Thymus (tissue), 11 donors: Measurements from ENCODE around the gene DRD3. TPM values are rescaled to one million over a fixed set of nuclear protein-coding genes. Genes with fewer than 3 reads are reported as not detected.

Experiments
- DNase-seq, 9 donors: peaks; one replicate each; pipeline ENCODE4 v3.0.0-alpha.2; 2013; ENCODE audit warnings: low spot score in 9 of 9, low read depth in 6 of 9, missing footprints in 1 of 9
- H3K27ac ChIP-seq, 2 donors: one replicate each; pipeline ENCODE4 v1.5.1; 2013; ENCODE audit warnings: control low read depth in 1 of 2, low read depth in 1 of 2, low read length in 1 of 2, mild to moderate bottlenecking in 1 of 2, moderate library complexity in 1 of 2
- H3K27me3 ChIP-seq, 2 donors: one replicate each; pipeline ENCODE4 v1.5.1; 2013; ENCODE audit warnings: low read length in 1 of 2; ENCODE audit not compliant: control insufficient read depth in 2 of 2, insufficient read depth in 1 of 2
- H3K36me3 ChIP-seq, 2 donors: one replicate each; pipeline ENCODE4 v1.5.1; 2013; ENCODE audit warnings: low read length in 1 of 2, mild to moderate bottlenecking in 1 of 2, moderate library complexity in 1 of 2; ENCODE audit not compliant: control insufficient read depth in 2 of 2, insufficient read depth in 2 of 2
- H3K4me1 ChIP-seq, 2 donors: one replicate each; pipeline ENCODE4 v1.5.1; 2013; ENCODE audit warnings: low read length in 2 of 2; ENCODE audit not compliant: control insufficient read depth in 2 of 2, insufficient read depth in 2 of 2
- H3K4me3 ChIP-seq, 2 donors: one replicate each; pipeline ENCODE4 v1.5.1; 2013; ENCODE audit warnings: low read length in 2 of 2, control low read depth in 1 of 2, mild to moderate bottlenecking in 1 of 2
- H3K9me3 ChIP-seq, 2 donors: one replicate each; pipeline ENCODE4 v1.5.1; 2013; ENCODE audit warnings: low read length in 1 of 2, mild to moderate bottlenecking in 1 of 2; ENCODE audit not compliant: control insufficient read depth in 2 of 2, insufficient read depth in 1 of 2
- WGBS: extraction: QIAGEN DNeasy Blood & Tissue Kit; methylation state at CpG from one replicate; pipeline ENCODE4 v1.1.7; 2013; 5-methylcytosine and 5-hydroxymethylcytosine counted together
- polyA plus RNA-seq: library from polyadenylated mRNA; stranded (reverse); fragments of 200-250 nt; gene quantifications from one replicate; pipeline ENCODE4 v1.2.3, GENCODE V29; 2013
- total RNA-seq: library from RNA; stranded (reverse); fragments of 120-200 nt; gene quantifications from one replicate; pipeline ENCODE4 v1.2.4, GENCODE V29; 2013
- donor health status: healthy.

Gene DRD3
- total and polyA plus RNA-seq, 2 donors: 0.05 TPM; not detected in 1

- Histone ChIP-seq H3K9me3 (no peaks in the 10 kb centered on the region), H3K4me3 (no peak overlapping the region), H3K27ac (no peak overlapping the region), H3K36me3 (no peaks in the 10 kb centered on the region), H3K4me1 (no peaks in the 10 kb centered on the region), H3K27me3 (no peaks in the 10 kb centered on the region)
- no peak for DNase-seq
- 86% methylated on average over 1 of the region's 1 CpG for WGBS
Observed at GRCh38 chr3:114119776-114120175, 59.1 kb downstream of the DRD3 start.

GRCh38 chr3:114115143-114115542 lies 63.7 kb downstream of the DRD3 start:
- H3K4me1 ChIP-seq: no peaks in the 10 kb centered on the region
- no peaks in the 10 kb centered on the region for H3K9me3 ChIP-seq
- DNase-seq: no peak
- no peaks in the 10 kb centered on the region for H3K36me3 ChIP-seq
- H3K4me3 ChIP-seq: no peak overlapping the region
- H3K27me3 ChIP-seq: no peaks in the 10 kb centered on the region
- H3K27ac ChIP-seq: no peak overlapping the region
- 98% methylated on average over 7 of the region's 7 CpGs for WGBS

- Histone ChIP-seq H3K27me3 (no peaks in the 10 kb centered on the region), H3K9me3 (no peaks in the 10 kb centered on the region), H3K4me3 (no peak overlapping the region), H3K4me1 (no peaks in the 10 kb centered on the region), H3K36me3 (no peaks in the 10 kb centered on the region), H3K27ac (no peak overlapping the region)
- WGBS: 95% methylated on average over 3 of the region's 3 CpGs
- no peak for DNase-seq
Observed at GRCh38 chr3:114114719-114115118, 64.1 kb downstream of the DRD3 start.

- H3K4me1 ChIP-seq: no peaks in the 10 kb centered on the region
- no peaks in the 10 kb centered on the region for H3K27me3 ChIP-seq
- no peak for DNase-seq
- H3K4me3 ChIP-seq: no peak overlapping the region
- H3K9me3 ChIP-seq: no peaks in the 10 kb centered on the region
- H3K27ac ChIP-seq: no peak overlapping the region
- H3K36me3 ChIP-seq: no peaks in the 10 kb centered on the region
- WGBS: 96% methylated on average over 6 of the region's 6 CpGs
Observed at GRCh38 chr3:114112696-114113095, 66.2 kb downstream of the DRD3 start.

- H3K27me3 ChIP-seq: no peaks in the 10 kb centered on the region
- 88% methylated on average over 3 of the region's 3 CpGs for WGBS
- no peaks in the 10 kb centered on the region for H3K4me1 ChIP-seq
- H3K4me3 ChIP-seq: no peak overlapping the region
- no peak for DNase-seq
- H3K27ac ChIP-seq: no peak overlapping the region
- no peaks in the 10 kb centered on the region for H3K36me3 ChIP-seq
- no peaks in the 10 kb centered on the region for H3K9me3 ChIP-seq
Observed at GRCh38 chr3:114111060-114111770, 67.6 kb downstream of the DRD3 start.

- no peaks in the 10 kb centered on the region for H3K9me3 ChIP-seq
- no peak overlapping the region for H3K4me3 ChIP-seq
- 97% methylated on average over 5 of the region's 5 CpGs for WGBS
- H3K27me3 ChIP-seq: no peaks in the 10 kb centered on the region
- DNase-seq: no peak
- no peak overlapping the region for H3K27ac ChIP-seq
- no peaks in the 10 kb centered on the region for H3K4me1 ChIP-seq
- H3K36me3 ChIP-seq: no peaks in the 10 kb centered on the region
Observed at GRCh38 chr3:114110439-114110838, 68.4 kb downstream of the DRD3 start.

- no peak overlapping the region for H3K27ac ChIP-seq
- DNase-seq: no peak
- no peaks in the 10 kb centered on the region for H3K27me3 ChIP-seq
- no peak overlapping the region for H3K4me3 ChIP-seq
- H3K9me3 ChIP-seq: no peaks in the 10 kb centered on the region
- no peaks in the 10 kb centered on the region for H3K4me1 ChIP-seq
- H3K36me3 ChIP-seq: no peaks in the 10 kb centered on the region
- 98% methylated on average over 8 of the region's 8 CpGs for WGBS
Observed at GRCh38 chr3:114108137-114108536, 70.7 kb downstream of the DRD3 start.

GRCh38 chr3:114104414-114104813 lies 74.4 kb downstream of the DRD3 start:
- H3K4me3 ChIP-seq: no peak overlapping the region
- over 99% methylated on average over 3 of the region's 3 CpGs for WGBS
- DNase-seq: no peak
- H3K4me1 ChIP-seq: no peaks in the 10 kb centered on the region
- no peaks in the 10 kb centered on the region for H3K36me3 ChIP-seq
- H3K27me3 ChIP-seq: no peaks in the 10 kb centered on the region
- H3K9me3 ChIP-seq: no peaks in the 10 kb centered on the region
- H3K27ac ChIP-seq: no peak overlapping the region

- WGBS: 96% methylated on average over 4 of the region's 4 CpGs
- no peak for DNase-seq
Observed at GRCh38 chr3:114103858-114104257, 75.0 kb downstream of the DRD3 start.

More at GRCh38 chr3:114103858-114104257, 75.0 kb downstream of the DRD3 start:
- H3K4me3 ChIP-seq: no peak overlapping the region
- no peaks in the 10 kb centered on the region for H3K27me3 ChIP-seq
- H3K36me3 ChIP-seq: no peaks in the 10 kb centered on the region
- H3K9me3 ChIP-seq: no peaks in the 10 kb centered on the region
- no peak overlapping the region for H3K27ac ChIP-seq
- H3K4me1 ChIP-seq: no peaks in the 10 kb centered on the region
